ENCODE measurements around the gene NUDT12.

GRCh38 chr5:103526164-103526915, 36.2 kb downstream of the NUDT12 start:
- TF ChIP-seq CTCF (IDR thresholded peaks at IDR 0.05) (no peak), POLR2A (IDR thresholded peaks at IDR 0.05) (no peak)
